ENCODE results near the gene ARPP21. TPM values are rescaled to one million over a fixed set of nuclear protein-coding genes. Genes with fewer than 3 reads are reported as not detected.

ARPP21 gene
- total RNA-seq, 2 experiments from 2014 or later: 1.0 to 1.1 TPM

DNA sequence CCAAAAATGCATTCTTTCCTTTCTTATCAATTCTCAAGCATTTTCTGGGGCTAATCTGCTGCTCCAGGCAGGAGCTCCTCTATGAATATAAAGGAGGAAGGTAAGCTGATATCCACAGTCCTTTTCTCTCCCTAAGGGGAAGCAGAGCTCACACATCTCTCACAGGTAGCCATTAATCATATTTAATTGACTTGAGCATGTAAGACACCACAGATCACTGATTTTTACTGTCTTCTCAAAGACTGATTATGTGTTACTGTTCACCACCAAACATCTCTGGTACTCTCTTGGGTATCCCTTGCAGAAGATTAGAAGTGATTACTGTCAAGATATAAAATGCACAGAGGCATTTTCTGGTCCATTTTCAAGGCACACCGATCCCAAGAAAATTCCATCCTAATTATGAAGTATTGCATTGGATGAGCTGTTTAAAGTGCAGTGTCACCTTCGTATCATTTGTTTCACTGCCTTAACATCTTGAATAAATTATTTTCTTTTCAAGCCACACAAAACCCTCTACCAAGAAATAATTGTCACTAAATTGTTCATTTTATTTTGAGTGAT, 100.7 kb downstream of the ARPP21 start:
- Histone ChIP-seq H3K79me2 (ENCODE audit: insufficient read depth, low read depth, low read length) (no peaks in the 10 kb centered on the region), H3K27ac (ENCODE audit: low read depth, low read length, poor library complexity, severe bottlenecking) (no peak overlapping the region), H3K36me3 (ENCODE audit: insufficient read depth, low read length) (no peaks in the 10 kb centered on the region), H4K20me1 (ENCODE audit: insufficient read depth, low read length) (no peaks in the 10 kb centered on the region), H2AFZ (ENCODE audit: low read length) (peak overlapping the region; percentile 25; the same call in 1 of the 2 replicates), H3K4me2 (ENCODE audit: low read length) (peak overlapping the region; percentile 15; the same call in 1 of the 2 replicates), H3K4me1 (ENCODE audit: insufficient read depth, low read length, poor library complexity, severe bottlenecking) (peaks cover 10% of the 10 kb centered on the region), H3K9me3 (ENCODE audit: low read length) (no peaks in the 10 kb centered on the region), H3K9me2 (ENCODE audit: insufficient read depth, low read length) (no peaks in the 10 kb centered on the region), H3K4me3 (ENCODE audit: low read depth, low read length, poor library complexity, severe bottlenecking) (no peak overlapping the region)
- ChIA-PET POLR2A (interaction anchor here (0.7 to 1.4 kb wide), 3 partner anchors 9 to 158 kb away, joined by 3 to 6 read pairs (median 3); no protein-coding TSS in a partner anchor), CTCF (ENCODE audit: unreplicated experiment) (no interaction called here)
- no peak for DNase-seq (ENCODE audit: low spot score)
- TF ChIP-seq, protein P1, sequence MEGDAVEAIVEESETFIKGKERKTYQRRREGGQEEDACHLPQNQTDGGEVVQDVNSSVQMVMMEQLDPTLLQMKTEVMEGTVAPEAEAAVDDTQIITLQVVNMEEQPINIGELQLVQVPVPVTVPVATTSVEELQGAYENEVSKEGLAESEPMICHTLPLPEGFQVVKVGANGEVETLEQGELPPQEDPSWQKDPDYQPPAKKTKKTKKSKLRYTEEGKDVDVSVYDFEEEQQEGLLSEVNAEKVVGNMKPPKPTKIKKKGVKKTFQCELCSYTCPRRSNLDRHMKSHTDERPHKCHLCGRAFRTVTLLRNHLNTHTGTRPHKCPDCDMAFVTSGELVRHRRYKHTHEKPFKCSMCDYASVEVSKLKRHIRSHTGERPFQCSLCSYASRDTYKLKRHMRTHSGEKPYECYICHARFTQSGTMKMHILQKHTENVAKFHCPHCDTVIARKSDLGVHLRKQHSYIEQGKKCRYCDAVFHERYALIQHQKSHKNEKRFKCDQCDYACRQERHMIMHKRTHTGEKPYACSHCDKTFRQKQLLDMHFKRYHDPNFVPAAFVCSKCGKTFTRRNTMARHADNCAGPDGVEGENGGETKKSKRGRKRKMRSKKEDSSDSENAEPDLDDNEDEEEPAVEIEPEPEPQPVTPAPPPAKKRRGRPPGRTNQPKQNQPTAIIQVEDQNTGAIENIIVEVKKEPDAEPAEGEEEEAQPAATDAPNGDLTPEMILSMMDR (conservative IDR thresholded peaks at IDR 0.05; ENCODE audit: low read length): no peak
- TF ChIP-seq EZH2phosphoT487 (IDR thresholded peaks at IDR 0.05; ENCODE audit: borderline replicate concordance, low read depth, low read length): no peak
- BruUV-seq (replicated peaks): no TSS peak
- intact Hi-C loops (cut with micrococcal nuclease; ENCODE audit: unreplicated experiment): no loop called here

DNA sequence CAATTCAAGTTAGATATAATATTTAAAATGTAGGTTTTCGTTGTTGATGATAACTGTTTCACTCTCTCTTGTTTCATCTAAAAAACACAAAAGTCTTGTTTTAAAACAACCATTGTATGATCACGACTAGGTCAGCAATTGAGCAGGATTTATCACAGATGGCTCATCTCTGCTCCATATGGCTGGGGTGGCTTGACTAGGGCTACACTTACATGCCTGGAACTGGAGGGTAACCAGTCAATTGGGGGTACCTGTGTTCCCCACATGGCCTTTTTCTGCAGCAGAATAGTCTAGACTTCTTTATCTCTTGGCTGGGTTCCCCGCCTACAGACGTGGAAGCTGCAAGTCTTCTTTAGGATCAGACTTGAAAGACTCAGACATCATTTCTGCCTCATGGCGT, 103.9 kb downstream of the ARPP21 start:
- H3K4me3 ChIP-seq (ENCODE audit: low read depth, low read length, poor library complexity, severe bottlenecking): no peak overlapping the region
- no peak overlapping the region for H3K27ac ChIP-seq (ENCODE audit: low read depth, low read length, poor library complexity, severe bottlenecking)
- no peaks in the 10 kb centered on the region for H3K9me2 ChIP-seq (ENCODE audit: insufficient read depth, low read length)
- no peaks in the 10 kb centered on the region for H4K20me1 ChIP-seq (ENCODE audit: insufficient read depth, low read length)
- H3K9me3 ChIP-seq (ENCODE audit: low read length): no peaks in the 10 kb centered on the region
- no peaks in the 10 kb centered on the region for H3K79me2 ChIP-seq (ENCODE audit: insufficient read depth, low read depth, low read length)
- TF ChIP-seq, protein P1 (conservative IDR thresholded peaks at IDR 0.05; ENCODE audit: low read length): no peak
- no peak for TF ChIP-seq EZH2phosphoT487 (IDR thresholded peaks at IDR 0.05; ENCODE audit: borderline replicate concordance, low read depth, low read length)
- no peak for DNase-seq (ENCODE audit: low spot score)
- H3K4me2 ChIP-seq (ENCODE audit: low read length): no peak overlapping the region
- no TSS peak for BruUV-seq (replicated peaks)
- H3K36me3 ChIP-seq (ENCODE audit: insufficient read depth, low read length): no peaks in the 10 kb centered on the region
- no peak overlapping the region for H2AFZ ChIP-seq (ENCODE audit: low read length)
- CTCF ChIA-PET (ENCODE audit: unreplicated experiment): no interaction called here
- intact Hi-C loops (cut with micrococcal nuclease; ENCODE audit: unreplicated experiment): no loop called here
- peaks cover 21% of the 10 kb centered on the region for H3K4me1 ChIP-seq (ENCODE audit: insufficient read depth, low read length, poor library complexity, severe bottlenecking)
- POLR2A ChIA-PET: no interaction called here

DNA sequence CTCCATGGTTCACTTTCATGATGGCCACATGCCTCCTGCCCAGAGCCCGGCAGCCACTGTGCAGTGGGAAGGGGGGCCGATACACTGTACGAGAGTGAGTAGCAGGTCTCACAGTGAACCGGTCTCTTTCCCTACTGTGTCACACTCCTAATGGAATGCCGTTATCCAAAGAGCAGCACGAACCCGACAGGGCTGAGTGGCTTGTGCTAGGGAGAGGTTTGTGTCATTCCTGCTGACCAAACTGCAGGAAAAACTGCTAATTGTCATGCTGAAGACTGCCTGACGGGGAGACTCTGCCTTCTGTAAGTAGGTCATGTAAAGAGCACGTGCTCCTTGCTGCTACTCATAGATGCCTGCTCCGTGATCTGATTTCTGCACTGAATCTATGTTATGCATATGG, 105.1 kb downstream of the ARPP21 start:
- intact Hi-C loops (cut with micrococcal nuclease; ENCODE audit: unreplicated experiment): no loop called here
- POLR2A ChIA-PET: no interaction called here
- CTCF ChIA-PET (ENCODE audit: unreplicated experiment): no interaction called here

More for the DNA sequence above, 105.1 kb downstream of the ARPP21 start:
- H4K20me1 ChIP-seq (ENCODE audit: insufficient read depth, low read length): no peaks in the 10 kb centered on the region
- H3K4me3 ChIP-seq (ENCODE audit: low read depth, low read length, poor library complexity, severe bottlenecking): no peak overlapping the region
- no peaks in the 10 kb centered on the region for H3K9me3 ChIP-seq (ENCODE audit: low read length)
- no peaks in the 10 kb centered on the region for H3K9me2 ChIP-seq (ENCODE audit: insufficient read depth, low read length)
- DNase-seq (ENCODE audit: low spot score): no peak
- peaks cover 17% of the 10 kb centered on the region for H3K4me1 ChIP-seq (ENCODE audit: insufficient read depth, low read length, poor library complexity, severe bottlenecking)
- BruUV-seq (replicated peaks): no TSS peak
- TF ChIP-seq EZH2phosphoT487 (IDR thresholded peaks at IDR 0.05; ENCODE audit: borderline replicate concordance, low read depth, low read length): no peak
- TF ChIP-seq, protein P1 (conservative IDR thresholded peaks at IDR 0.05; ENCODE audit: low read length): no peak
- H3K36me3 ChIP-seq (ENCODE audit: insufficient read depth, low read length): no peaks in the 10 kb centered on the region
- H3K79me2 ChIP-seq (ENCODE audit: insufficient read depth, low read depth, low read length): no peaks in the 10 kb centered on the region
- H2AFZ ChIP-seq (ENCODE audit: low read length): no peak overlapping the region
- H3K27ac ChIP-seq (ENCODE audit: low read depth, low read length, poor library complexity, severe bottlenecking): no peak overlapping the region
- no peak overlapping the region for H3K4me2 ChIP-seq (ENCODE audit: low read length)

Data from OCI-LY7 (cell line).